ENCODE measurements around the gene SCIMP. TPM values are rescaled to one million over a fixed set of nuclear protein-coding genes. Genes with fewer than 3 reads are reported as not detected.

Gene SCIMP
- total and polyA plus RNA-seq, 2 of the 13 experiments (the other 11 are each of a cell fraction or from before 2014, with no cell fraction given): not detected

GRCh38 chr17:5281814-5282641 is 47.4 kb upstream of the SCIMP start, which contains the start of gene RABEP1 (continued):
- TF ChIP-seq, protein P1, sequence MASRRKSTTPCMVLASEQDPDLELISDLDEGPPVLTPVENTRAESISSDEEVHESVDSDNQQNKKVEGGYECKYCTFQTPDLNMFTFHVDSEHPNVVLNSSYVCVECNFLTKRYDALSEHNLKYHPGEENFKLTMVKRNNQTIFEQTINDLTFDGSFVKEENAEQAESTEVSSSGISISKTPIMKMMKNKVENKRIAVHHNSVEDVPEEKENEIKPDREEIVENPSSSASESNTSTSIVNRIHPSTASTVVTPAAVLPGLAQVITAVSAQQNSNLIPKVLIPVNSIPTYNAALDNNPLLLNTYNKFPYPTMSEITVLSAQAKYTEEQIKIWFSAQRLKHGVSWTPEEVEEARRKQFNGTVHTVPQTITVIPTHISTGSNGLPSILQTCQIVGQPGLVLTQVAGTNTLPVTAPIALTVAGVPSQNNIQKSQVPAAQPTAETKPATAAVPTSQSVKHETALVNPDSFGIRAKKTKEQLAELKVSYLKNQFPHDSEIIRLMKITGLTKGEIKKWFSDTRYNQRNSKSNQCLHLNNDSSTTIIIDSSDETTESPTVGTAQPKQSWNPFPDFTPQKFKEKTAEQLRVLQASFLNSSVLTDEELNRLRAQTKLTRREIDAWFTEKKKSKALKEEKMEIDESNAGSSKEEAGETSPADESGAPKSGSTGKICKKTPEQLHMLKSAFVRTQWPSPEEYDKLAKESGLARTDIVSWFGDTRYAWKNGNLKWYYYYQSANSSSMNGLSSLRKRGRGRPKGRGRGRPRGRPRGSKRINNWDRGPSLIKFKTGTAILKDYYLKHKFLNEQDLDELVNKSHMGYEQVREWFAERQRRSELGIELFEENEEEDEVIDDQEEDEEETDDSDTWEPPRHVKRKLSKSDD (CRISPR knock-in tag; IDR thresholded peaks at IDR 0.05; ENCODE audit: low read depth): no peak
- no peak for TF ChIP-seq ZBTB40 (IDR thresholded peaks at IDR 0.05)
- no peak for TF ChIP-seq ZBTB40 (CRISPR knock-in tag; IDR thresholded peaks at IDR 0.05)
- TF ChIP-seq SETDB1 (CRISPR knock-in tag; IDR thresholded peaks at IDR 0.05; ENCODE audit: borderline replicate concordance): no peak
- peak; percentile 76; the same call in 1 of the 2 replicates for TF ChIP-seq ZNF580 (CRISPR knock-in tag; IDR thresholded peaks at IDR 0.05; ENCODE audit: borderline replicate concordance, low read depth)
- peak; percentile 49; the same call in 1 of the 2 replicates for TF ChIP-seq KAT7 (CRISPR knock-in tag; IDR thresholded peaks at IDR 0.05; ENCODE audit: borderline replicate concordance)
- peak; percentile 86 for TF ChIP-seq POGZ (CRISPR knock-in tag; IDR thresholded peaks at IDR 0.05)
- TF ChIP-seq ZNF768 (CRISPR knock-in tag; IDR thresholded peaks at IDR 0.05): peak; percentile 64; the same call in 1 of the 2 replicates
- no peak for TF ChIP-seq ZNF337 (CRISPR knock-in tag; IDR thresholded peaks at IDR 0.05; ENCODE audit: borderline replicate concordance, low read depth)
- TF ChIP-seq MAFK (conservative IDR thresholded peaks at IDR 0.05 in 1 of 2, IDR thresholded peaks at IDR 0.05 in 1 of 2; ENCODE audit: low read length in 2 of 2): no peak
- TF ChIP-seq ZNF33B (CRISPR knock-in tag; IDR thresholded peaks at IDR 0.05): no peak
- TF ChIP-seq, protein P2, sequence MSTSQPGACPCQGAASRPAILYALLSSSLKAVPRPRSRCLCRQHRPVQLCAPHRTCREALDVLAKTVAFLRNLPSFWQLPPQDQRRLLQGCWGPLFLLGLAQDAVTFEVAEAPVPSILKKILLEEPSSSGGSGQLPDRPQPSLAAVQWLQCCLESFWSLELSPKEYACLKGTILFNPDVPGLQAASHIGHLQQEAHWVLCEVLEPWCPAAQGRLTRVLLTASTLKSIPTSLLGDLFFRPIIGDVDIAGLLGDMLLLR (CRISPR knock-in tag; IDR thresholded peaks at IDR 0.05): 0 out of 2 replicates have a peak, but pooled peaks have one; percentile 56
- TF ChIP-seq SP1 (IDR thresholded peaks at IDR 0.05): no peak
- TF ChIP-seq SP1 (CRISPR knock-in tag; IDR thresholded peaks at IDR 0.05): peak; percentile 95
